Stomach (tissue), 9 donors: ENCODE measurements around the gene TMEM135. TPM values are rescaled to one million over a fixed set of nuclear protein-coding genes. Genes with fewer than 3 reads are reported as not detected.

Experiments used
- DNase-seq, 2 donors: peaks; one replicate each; pipeline versions ENCODE4 v3.0.0 to v3.0.0-alpha.2; 2013 to 2019
- H3K27ac ChIP-seq, 5 donors: fragments of 200-600 bp in 4 of 5; sonication (generic) in 4 of 5; one replicate each; pipeline ENCODE4 v1.5.1; 2013 to 2019; ENCODE audit warnings: mild to moderate bottlenecking in 1 of 5, moderate library complexity in 1 of 5
- H3K27me3 ChIP-seq, 3 donors: fragments of 200-600 bp; sonication (generic); one replicate each; pipeline ENCODE4 v1.5.1; 2017 to 2019; ENCODE audit warnings: mixed run types in 1 of 3
- H3K36me3 ChIP-seq, 4 donors: fragments of 200-600 bp; sonication (generic); 1 replicate in 3 of 4; 2 replicates in 1 of 4; pipeline ENCODE4 v1.5.1; 2016 to 2019
- H3K4me1 ChIP-seq, 4 donors: fragments of 200-600 bp; sonication (generic); one replicate each; pipeline ENCODE4 v1.5.1; 2016 to 2019
- H3K4me3 ChIP-seq, 4 donors: fragments of 200-600 bp; sonication (generic) in 3 of 4; one replicate each; pipeline ENCODE4 v1.5.1; 2016 to 2019; ENCODE audit warnings: mild to moderate bottlenecking in 1 of 4
- H3K9me3 ChIP-seq, 4 donors: fragments of 200-600 bp; sonication (generic); one replicate each; pipeline ENCODE4 v1.5.1; 2016 to 2019
- EP300 ChIP-seq: sonication (generic); formaldehyde crosslinking; IDR thresholded peaks from one replicate; pipeline ENCODE4 v1.6.1; 2017; ENCODE audit warnings: antibody characterized with exemption
- POLR2A ChIP-seq, 4 donors: fragments of 450-650 bp; IDR thresholded peaks; one replicate each; pipeline ENCODE4 v1.6.1; 2016; ENCODE audit warnings: antibody characterized with exemption in 4 of 4, control low read depth in 2 of 4, mild to moderate bottlenecking in 1 of 4, moderate library complexity in 1 of 4
- POLR2AphosphoS5 ChIP-seq, 3 donors: sonication (generic); formaldehyde crosslinking; IDR thresholded peaks; one replicate each; pipeline ENCODE4 v1.6.1; 2016; ENCODE audit warnings: antibody characterized with exemption in 3 of 3
- WGBS, 5 donors: extraction: QIAGEN DNeasy Blood & Tissue Kit in 3 of 5; methylation state at CpG; one replicate each; pipeline versions ENCODE4 v1.1.5 to v1.1.7; 2013 to 2018; 5-methylcytosine and 5-hydroxymethylcytosine counted together
- intact Hi-C: fragments of 100-400 bp; cut with DNase I; formaldehyde crosslinking; loops from one replicate; pipeline ENCODE4 v1.15.1; 2023; ENCODE audit warnings: low total_unique reads
- polyA plus RNA-seq, 3 donors: library from polyadenylated mRNA; stranded (reverse); fragments of 200-250 nt; gene quantifications; one replicate each; pipeline ENCODE4 v1.2.3, GENCODE V29; 2013
- total RNA-seq, 5 donors: library from RNA; depleted of rRNA; stranded (reverse); fragments of >200 nt; gene quantifications; one replicate each; pipeline versions ENCODE4 v1.1.0 to v1.2.3, GENCODE V29; 2014 to 2016
- TF ChIP-seq, protein P1 (sequence below), 7 experiments: fragments of 450-650 bp in 4 of 7; fragments of 200-600 bp in 3 of 7; sonication (generic) in 3 of 7; IDR thresholded peaks; one replicate each; pipeline ENCODE4 v1.5.1; 2016 to 2019; ENCODE audit warnings: antibody characterized with exemption in 7 of 7, control low read depth in 2 of 7, mild to moderate bottlenecking in 1 of 7
- donor health status: healthy with polysubstance abuse.
- donor health status: Bipolar disorder and iron deficiency.
- donor health status: healthy.

Gene TMEM135
- total and polyA plus RNA-seq, 8 donors: 0.58 to 202 (median 3.9) TPM

GRCh38 chr11:87359401-87359800 is 321.7 kb downstream of the TMEM135 start:
- 63 to 76% (median 68%) methylated on average over 6 of the region's 6 CpGs for WGBS, 5 donors
- Histone ChIP-seq H3K4me3 (no peak overlapping the region), H3K27me3 (no peaks in the 10 kb centered on the region), H3K4me1 (no peaks in the 10 kb centered on the region), H3K36me3 (no peaks in the 10 kb centered on the region), H3K27ac (no peak overlapping the region), H3K9me3 (no peaks in the 10 kb centered on the region)
- intact Hi-C loops: no loop called here
- no peak for DNase-seq
- TF ChIP-seq, protein P1, sequence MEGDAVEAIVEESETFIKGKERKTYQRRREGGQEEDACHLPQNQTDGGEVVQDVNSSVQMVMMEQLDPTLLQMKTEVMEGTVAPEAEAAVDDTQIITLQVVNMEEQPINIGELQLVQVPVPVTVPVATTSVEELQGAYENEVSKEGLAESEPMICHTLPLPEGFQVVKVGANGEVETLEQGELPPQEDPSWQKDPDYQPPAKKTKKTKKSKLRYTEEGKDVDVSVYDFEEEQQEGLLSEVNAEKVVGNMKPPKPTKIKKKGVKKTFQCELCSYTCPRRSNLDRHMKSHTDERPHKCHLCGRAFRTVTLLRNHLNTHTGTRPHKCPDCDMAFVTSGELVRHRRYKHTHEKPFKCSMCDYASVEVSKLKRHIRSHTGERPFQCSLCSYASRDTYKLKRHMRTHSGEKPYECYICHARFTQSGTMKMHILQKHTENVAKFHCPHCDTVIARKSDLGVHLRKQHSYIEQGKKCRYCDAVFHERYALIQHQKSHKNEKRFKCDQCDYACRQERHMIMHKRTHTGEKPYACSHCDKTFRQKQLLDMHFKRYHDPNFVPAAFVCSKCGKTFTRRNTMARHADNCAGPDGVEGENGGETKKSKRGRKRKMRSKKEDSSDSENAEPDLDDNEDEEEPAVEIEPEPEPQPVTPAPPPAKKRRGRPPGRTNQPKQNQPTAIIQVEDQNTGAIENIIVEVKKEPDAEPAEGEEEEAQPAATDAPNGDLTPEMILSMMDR (IDR thresholded peaks at IDR 0.05): no peak
- no peak for TF ChIP-seq POLR2AphosphoS5 (IDR thresholded peaks at IDR 0.05)
- no peak for TF ChIP-seq POLR2A (IDR thresholded peaks at IDR 0.05)
- no peak for TF ChIP-seq EP300

GRCh38 chr11:87361891-87362290 is 324.2 kb downstream of the TMEM135 start:
- no peak for DNase-seq
- no peak overlapping the region for H3K4me3 ChIP-seq
- H3K27ac ChIP-seq: no peak overlapping the region
- TF ChIP-seq, protein P1 (IDR thresholded peaks at IDR 0.05): no peak
- TF ChIP-seq EP300 (no peak), POLR2A (IDR thresholded peaks at IDR 0.05) (no peak), POLR2AphosphoS5 (IDR thresholded peaks at IDR 0.05) (no peak)
- H3K36me3 ChIP-seq: no peaks in the 10 kb centered on the region
- intact Hi-C loops: no loop called here
- H3K4me1 ChIP-seq: no peaks in the 10 kb centered on the region
- WGBS, 5 donors: 87 to 94% (median 94%) methylated on average over 5 of the region's 5 CpGs
- H3K27me3 ChIP-seq: no peaks in the 10 kb centered on the region
- no peaks in the 10 kb centered on the region for H3K9me3 ChIP-seq

GRCh38 chr11:87366346-87366745 is 328.6 kb downstream of the TMEM135 start:
- TF ChIP-seq, protein P1 (IDR thresholded peaks at IDR 0.05): no peak
- no peak for TF ChIP-seq EP300
- DNase-seq: no peak
- Histone ChIP-seq H3K9me3 (no peaks in the 10 kb centered on the region), H3K36me3 (no peaks in the 10 kb centered on the region), H3K27ac (no peak overlapping the region), H3K4me1 (no peaks in the 10 kb centered on the region), H3K27me3 (no peaks in the 10 kb centered on the region), H3K4me3 (no peak overlapping the region)
- intact Hi-C loops: no loop called here

GRCh38 chr11:87366763-87367405 is 329.1 kb downstream of the TMEM135 start:
- 72 to 79% (median 77%) methylated on average over 2 of the region's 2 CpGs for WGBS, 5 donors
- Histone ChIP-seq H3K27ac (no peak overlapping the region), H3K4me1 (no peaks in the 10 kb centered on the region), H3K27me3 (no peaks in the 10 kb centered on the region), H3K4me3 (no peak overlapping the region), H3K36me3 (no peaks in the 10 kb centered on the region), H3K9me3 (no peaks in the 10 kb centered on the region)
- TF ChIP-seq EP300: no peak
- TF ChIP-seq, protein P1 (IDR thresholded peaks at IDR 0.05): no peak
- TF ChIP-seq POLR2AphosphoS5 (IDR thresholded peaks at IDR 0.05): no peak
- no peak for TF ChIP-seq POLR2A (IDR thresholded peaks at IDR 0.05)
- no peak for DNase-seq
- intact Hi-C loops: no loop called here
